Transverse colon (tissue), 3 donors: ENCODE data around the gene DDN.

Experiments used
- EP300 ChIP-seq: sonication (generic); formaldehyde crosslinking; IDR thresholded peaks from one replicate; pipeline ENCODE4 v1.6.1; 2017; ENCODE audit warnings: antibody characterized with exemption, low read depth
- POLR2A ChIP-seq: fragments of 450-650 bp; IDR thresholded peaks from one replicate; pipeline ENCODE4 v1.6.1; 2016; ENCODE audit warnings: antibody characterized with exemption, mild to moderate bottlenecking, moderate library complexity
- TF ChIP-seq, protein P1 (sequence below), 5 experiments: fragments of 200-600 bp in 3 of 5; fragments of 450-650 bp in 2 of 5; sonication (generic) in 3 of 5; IDR thresholded peaks; 1 replicate in 2 of 5; 2 replicates in 3 of 5; pipeline ENCODE4 v1.5.1; 2016 to 2017; ENCODE audit warnings: antibody characterized with exemption in 5 of 5, inconsistent platforms in 3 of 5, mild to moderate bottlenecking in 2 of 5, moderate library complexity in 1 of 5

- TF ChIP-seq EP300: no peak
- TF ChIP-seq POLR2A: no peak
- TF ChIP-seq, protein P1, sequence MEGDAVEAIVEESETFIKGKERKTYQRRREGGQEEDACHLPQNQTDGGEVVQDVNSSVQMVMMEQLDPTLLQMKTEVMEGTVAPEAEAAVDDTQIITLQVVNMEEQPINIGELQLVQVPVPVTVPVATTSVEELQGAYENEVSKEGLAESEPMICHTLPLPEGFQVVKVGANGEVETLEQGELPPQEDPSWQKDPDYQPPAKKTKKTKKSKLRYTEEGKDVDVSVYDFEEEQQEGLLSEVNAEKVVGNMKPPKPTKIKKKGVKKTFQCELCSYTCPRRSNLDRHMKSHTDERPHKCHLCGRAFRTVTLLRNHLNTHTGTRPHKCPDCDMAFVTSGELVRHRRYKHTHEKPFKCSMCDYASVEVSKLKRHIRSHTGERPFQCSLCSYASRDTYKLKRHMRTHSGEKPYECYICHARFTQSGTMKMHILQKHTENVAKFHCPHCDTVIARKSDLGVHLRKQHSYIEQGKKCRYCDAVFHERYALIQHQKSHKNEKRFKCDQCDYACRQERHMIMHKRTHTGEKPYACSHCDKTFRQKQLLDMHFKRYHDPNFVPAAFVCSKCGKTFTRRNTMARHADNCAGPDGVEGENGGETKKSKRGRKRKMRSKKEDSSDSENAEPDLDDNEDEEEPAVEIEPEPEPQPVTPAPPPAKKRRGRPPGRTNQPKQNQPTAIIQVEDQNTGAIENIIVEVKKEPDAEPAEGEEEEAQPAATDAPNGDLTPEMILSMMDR (IDR thresholded peaks at IDR 0.05): no peak
Observed at GRCh38 chr12:49036029-49036428, 36.9 kb upstream of the DDN start.
